Esophagus muscularis mucosa (tissue), 4 donors: ENCODE measurements around the gene CDK2.

Experiments
- EP300 ChIP-seq: sonication (generic); formaldehyde crosslinking; IDR thresholded peaks from one replicate; pipeline ENCODE4 v1.6.1; 2017; ENCODE audit warnings: antibody characterized with exemption
- POLR2A ChIP-seq: fragments of 450-650 bp; IDR thresholded peaks from one replicate; pipeline ENCODE4 v1.6.1; 2017; ENCODE audit warnings: antibody characterized with exemption, moderate library complexity, mild to moderate bottlenecking, low read depth
- TF ChIP-seq, protein P1 (sequence below), 3 experiments: fragments of 200-600 bp in 2 of 3; fragments of 450-650 bp in 1 of 3; sonication (generic) in 2 of 3; IDR thresholded peaks; one replicate each; pipeline ENCODE4 v1.5.1; 2017 to 2019; ENCODE audit warnings: antibody characterized with exemption in 3 of 3, mild to moderate bottlenecking in 2 of 3, moderate library complexity in 1 of 3

DNA sequence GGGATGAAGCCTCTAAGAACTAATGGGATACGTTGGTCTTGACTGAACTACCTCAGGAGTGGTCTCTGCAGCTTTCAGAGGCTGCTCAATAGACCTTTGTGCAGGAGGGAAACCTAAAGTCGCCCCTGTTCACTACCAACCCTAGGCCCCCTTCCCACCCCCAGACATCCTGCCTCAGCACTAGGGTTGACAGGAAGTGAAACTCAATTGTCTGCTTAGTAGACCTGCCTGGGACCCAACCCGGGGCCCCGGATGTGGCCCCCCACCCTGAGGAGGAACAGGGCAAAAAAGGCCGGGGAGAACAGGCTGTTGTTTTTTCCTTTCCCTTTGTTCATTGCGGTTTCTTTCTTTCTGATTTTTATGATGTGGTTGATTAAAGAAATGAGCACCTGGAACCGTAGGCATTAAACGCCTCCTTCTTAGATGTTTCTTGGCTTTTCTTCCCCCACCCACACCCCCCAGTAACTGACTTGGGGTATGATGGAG lies 37.3 kb upstream of the CDK2 start:
- TF ChIP-seq, protein P1, sequence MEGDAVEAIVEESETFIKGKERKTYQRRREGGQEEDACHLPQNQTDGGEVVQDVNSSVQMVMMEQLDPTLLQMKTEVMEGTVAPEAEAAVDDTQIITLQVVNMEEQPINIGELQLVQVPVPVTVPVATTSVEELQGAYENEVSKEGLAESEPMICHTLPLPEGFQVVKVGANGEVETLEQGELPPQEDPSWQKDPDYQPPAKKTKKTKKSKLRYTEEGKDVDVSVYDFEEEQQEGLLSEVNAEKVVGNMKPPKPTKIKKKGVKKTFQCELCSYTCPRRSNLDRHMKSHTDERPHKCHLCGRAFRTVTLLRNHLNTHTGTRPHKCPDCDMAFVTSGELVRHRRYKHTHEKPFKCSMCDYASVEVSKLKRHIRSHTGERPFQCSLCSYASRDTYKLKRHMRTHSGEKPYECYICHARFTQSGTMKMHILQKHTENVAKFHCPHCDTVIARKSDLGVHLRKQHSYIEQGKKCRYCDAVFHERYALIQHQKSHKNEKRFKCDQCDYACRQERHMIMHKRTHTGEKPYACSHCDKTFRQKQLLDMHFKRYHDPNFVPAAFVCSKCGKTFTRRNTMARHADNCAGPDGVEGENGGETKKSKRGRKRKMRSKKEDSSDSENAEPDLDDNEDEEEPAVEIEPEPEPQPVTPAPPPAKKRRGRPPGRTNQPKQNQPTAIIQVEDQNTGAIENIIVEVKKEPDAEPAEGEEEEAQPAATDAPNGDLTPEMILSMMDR (IDR thresholded peaks at IDR 0.05) = no peak
- TF ChIP-seq POLR2A (no peak), EP300 (no peak)
